Endothelial cell of umbilical vein (primary cell): ENCODE measurements around the gene PRM1. TPM values are rescaled to one million over a fixed set of nuclear protein-coding genes. Genes with fewer than 3 reads are reported as not detected.

Experiments used
- BruUV-seq: library from RNA; stranded (reverse); fragments of 400-500 nt; replicated peaks from 2 replicates; lab custom pipeline; 2021; lab: Mats Ljungman, UMichigan
- CTCF ChIA-PET: fragments of 300-600, 350-600 bp; sonication (Branson Sonifier 250); formaldehyde crosslinking; loops from one replicate; lab custom pipeline; 2021; ENCODE audit warnings: antibody characterized with exemption, inconsistent platforms; lab: Charles Lee
- POLR2A ChIA-PET: fragments of 300-600, 350-600 bp; sonication (Branson Sonifier 250); formaldehyde crosslinking; loops from one replicate; lab custom pipeline; 2021; ENCODE audit warnings: antibody characterized with exemption, inconsistent platforms; lab: Charles Lee
- DNase-seq: peaks from one replicate; pipeline ENCODE4 v3.0.0-alpha.2; 2011; ENCODE audit warnings: low read depth, low spot score
- FAIRE-seq: peaks from 2 replicates; lab custom pipeline; 2011; peaks lifted over from hg19 to GRCh38; lab: Jason Lieb, UNC
- H2AFZ ChIP-seq: 2 replicates; pipeline ENCODE4 v1.6.0; 2012; ENCODE audit warnings: low read depth, low read length, control low read depth, inconsistent platforms
- H3K27ac ChIP-seq: 2 replicates; pipeline ENCODE4 v1.5.1; 2011; ENCODE audit warnings: low read depth, mild to moderate bottlenecking, control low read depth, low read length, moderate library complexity; ENCODE audit not compliant: insufficient read depth
- H3K27me3 ChIP-seq, 2 experiments: 2 replicates each; pipeline versions ENCODE4 v1.6.0 to v1.6.1; 2011; ENCODE audit warnings: low read length in 2 of 2, mixed read lengths in 1 of 2; ENCODE audit not compliant: control insufficient read depth in 2 of 2, insufficient read depth in 2 of 2
- H3K36me3 ChIP-seq, 2 experiments: 2 replicates in 1 of 2; 3 replicates in 1 of 2; pipeline ENCODE4 v1.5.1; 2011; ENCODE audit warnings: low read length in 2 of 2, mild to moderate bottlenecking in 1 of 2, moderate library complexity in 1 of 2; ENCODE audit not compliant: control insufficient read depth in 2 of 2, insufficient read depth in 2 of 2; ENCODE audit errors: extremely low read depth in 1 of 2
- H3K4me1 ChIP-seq: 3 replicates; pipeline ENCODE4 v1.5.1; 2011; ENCODE audit warnings: mild to moderate bottlenecking, low read length; ENCODE audit not compliant: control insufficient read depth, insufficient read depth; ENCODE audit errors: extremely low read depth
- H3K4me2 ChIP-seq: 2 replicates; pipeline ENCODE4 v1.6.1; 2011; ENCODE audit warnings: low read length, control low read depth, mixed read lengths; ENCODE audit not compliant: insufficient read depth
- H3K4me3 ChIP-seq, 3 experiments: fragments of 200-600 bp in 1 of 3; sonication (generic), shearing (Covaris generic) in 1 of 3; replicated peaks in 1 of 3; 2 replicates each; pipeline ENCODE4 v1.5.1; 2011 to 2016; ENCODE audit warnings: control low read depth in 3 of 3, low read length in 3 of 3, mild to moderate bottlenecking in 2 of 3, inconsistent platforms in 1 of 3, low read depth in 1 of 3, moderate library complexity in 1 of 3; ENCODE audit not compliant: insufficient read depth in 1 of 3
- H3K79me2 ChIP-seq: 2 replicates; pipeline ENCODE4 v1.6.0; 2012; ENCODE audit warnings: low read length, inconsistent platforms; ENCODE audit not compliant: control insufficient read depth, insufficient read depth
- H3K9ac ChIP-seq: replicated peaks from 2 replicates; pipeline ENCODE3; 2011; ENCODE audit warnings: low read length, control low read depth; ENCODE audit not compliant: insufficient read depth; ENCODE audit errors: extremely low read depth
- H3K9me1 ChIP-seq: replicated peaks from 3 replicates; pipeline ENCODE4 v1.6.0; 2011; ENCODE audit warnings: mild to moderate bottlenecking, low read length; ENCODE audit not compliant: control insufficient read depth, insufficient read depth; ENCODE audit errors: extremely low read depth
- H3K9me3 ChIP-seq: replicated peaks from 2 replicates; pipeline ENCODE4 v1.5.1; 2012; ENCODE audit warnings: low read length, inconsistent platforms; ENCODE audit not compliant: control insufficient read depth, insufficient read depth
- H4K20me1 ChIP-seq: replicated peaks from 2 replicates; pipeline ENCODE3; 2011; ENCODE audit warnings: mild to moderate bottlenecking, low read length; ENCODE audit not compliant: control insufficient read depth, insufficient read depth; ENCODE audit errors: extremely low read depth
- EZH2 ChIP-seq: IDR thresholded peaks from 2 replicates; pipeline ENCODE4 v1.6.1; 2012; ENCODE audit warnings: borderline replicate concordance, low read depth, mild to moderate bottlenecking, moderate library complexity, low read length, inconsistent platforms; ENCODE audit not compliant: severe bottlenecking
- FOS ChIP-seq: IDR thresholded peaks from 2 replicates; pipeline ENCODE4 v1.6.1; 2011; ENCODE audit warnings: mild to moderate bottlenecking, low read length, moderate library complexity, borderline replicate concordance; ENCODE audit not compliant: insufficient read depth
- GATA2 ChIP-seq: IDR thresholded peaks from 2 replicates; pipeline ENCODE4 v1.7.0; 2011; ENCODE audit warnings: low read depth, mild to moderate bottlenecking, moderate library complexity, mixed read lengths, low read length; ENCODE audit not compliant: insufficient read length, insufficient read depth
- JUN ChIP-seq: IDR thresholded peaks from 2 replicates; pipeline ENCODE4 v1.6.1; 2011; ENCODE audit warnings: borderline replicate concordance, low read depth; ENCODE audit not compliant: insufficient read length, insufficient read depth
- MYC ChIP-seq: IDR thresholded peaks from one replicate; pipeline ENCODE4 v1.6.1; 2011; ENCODE audit warnings: mild to moderate bottlenecking, low read depth, low read length
- POLR2A ChIP-seq: IDR thresholded peaks from 2 replicates; pipeline ENCODE4 v1.6.1; 2012; ENCODE audit warnings: low read depth, mild to moderate bottlenecking, control low read depth, low read length
- POLR2AphosphoS5 ChIP-seq: IDR thresholded peaks from 2 replicates; pipeline ENCODE4 v1.6.1; 2012; ENCODE audit warnings: low read depth, mild to moderate bottlenecking, control low read depth, low read length, moderate library complexity; ENCODE audit not compliant: insufficient read depth
- dilution Hi-C: fragments of 300-500 bp; cut with MboI; formaldehyde crosslinking; loops from one replicate; pipeline ENCODE4 v1.15.0; 2019; ENCODE audit warnings: low sequenced_read_pairs; ENCODE audit not compliant: extremely low pct_ligation_motif_present
- intact Hi-C: fragments of 100-400 bp; cut with micrococcal nuclease; formaldehyde crosslinking; loops from one replicate; pipeline ENCODE4 v1.10.0; 2022
- polyA plus RNA-seq, 4 experiments: library from polyadenylated mRNA; depleted of rRNA in 3 of 4; stranded (reverse) in 3 of 4; unstranded in 1 of 4; fragments of >200 nt; gene quantifications; 2 replicates each; pipeline versions ENCODE4 v1.2.1 to v1.2.3, GENCODE V29; 2011 to 2012; ENCODE audit warnings: missing spikeins in 1 of 4
- total RNA-seq: library from RNA; stranded (reverse); gene quantifications from 2 replicates; pipeline ENCODE4 v1.2.3, GENCODE V29; 2021
- TF ChIP-seq, protein P1 (sequence below), 2 donors: IDR thresholded peaks; 1 replicate in 1 of 2; 2 replicates in 1 of 2; pipeline ENCODE4 v1.5.1; 2011; ENCODE audit warnings: low read length in 2 of 2, mild to moderate bottlenecking in 2 of 2, moderate library complexity in 2 of 2, control low read depth in 1 of 2, inconsistent platforms in 1 of 2, low read depth in 1 of 2; ENCODE audit not compliant: insufficient read depth in 1 of 2; ENCODE audit errors: extremely low read depth in 1 of 2
- TF ChIP-seq, protein P2 (sequence below): IDR thresholded peaks from 2 replicates; pipeline ENCODE4 v1.6.1; 2011; ENCODE audit not compliant: insufficient read depth, insufficient read length

The PRM1 gene
- total and polyA plus RNA-seq, 2 donors (not counting 3 experiments of a cell fraction or from before 2014, with no cell fraction given) = not detected

DNA sequence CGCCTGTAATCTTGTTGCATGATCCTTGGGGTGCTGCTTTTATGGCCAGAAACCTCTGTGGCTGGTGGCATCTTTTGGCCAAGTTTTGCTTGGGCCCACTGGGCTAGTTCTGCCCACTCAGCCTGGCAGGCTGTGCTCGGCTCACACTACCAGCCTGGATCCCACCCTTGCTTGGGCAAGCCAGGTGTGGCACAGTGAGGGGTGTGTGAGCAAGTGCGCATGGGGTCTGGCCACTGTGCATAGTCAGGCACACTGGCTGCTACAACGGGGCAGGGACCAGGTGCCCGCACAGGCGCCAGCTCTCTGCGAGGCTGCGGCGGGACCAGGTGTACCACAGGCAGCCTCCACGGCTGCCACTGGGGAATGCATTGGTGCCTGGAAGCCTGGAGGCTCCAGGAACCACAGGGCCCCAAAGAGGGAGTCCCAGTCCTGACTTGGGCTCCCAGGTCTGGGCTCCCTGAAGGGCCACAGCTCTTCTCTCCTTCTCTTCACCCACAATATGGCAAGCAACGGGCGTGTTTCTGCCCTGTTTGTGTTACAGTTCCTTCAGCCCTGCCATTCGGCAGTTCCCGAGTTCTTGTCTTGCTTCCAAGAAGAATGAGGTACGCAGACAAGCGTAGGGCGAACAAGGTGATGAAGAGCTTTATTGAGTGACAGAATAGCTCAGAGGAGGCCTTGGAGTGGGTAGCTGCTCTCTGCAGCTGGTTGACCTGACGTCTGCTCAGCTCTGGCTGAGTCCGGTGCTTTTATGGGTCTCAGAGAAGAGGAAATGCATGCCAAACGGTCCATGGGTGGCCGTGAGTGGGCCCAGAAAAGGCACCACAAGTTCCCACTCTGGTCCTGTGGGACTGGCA, 26.7 kb upstream of the PRM1 start:
- Histone ChIP-seq H3K9me3 (no peaks in the 10 kb centered on the region), H3K27ac (no peak overlapping the region), H3K9me1 (no peaks in the 10 kb centered on the region), H3K4me1 (no peaks in the 10 kb centered on the region), H3K27me3 (no peaks in the 10 kb centered on the region), H3K4me2 (no peak overlapping the region), H2AFZ (no peak overlapping the region), H3K9ac (no peak overlapping the region), H3K4me3 (no peak overlapping the region), H3K79me2 (no peaks in the 10 kb centered on the region), H4K20me1 (no peaks in the 10 kb centered on the region), H3K36me3 (no peaks in the 10 kb centered on the region)
- TF ChIP-seq FOS = no peak
- no peak for TF ChIP-seq EZH2
- no peak for TF ChIP-seq JUN
- no peak for TF ChIP-seq POLR2A
- intact Hi-C loops = no loop called here
- CTCF ChIA-PET = no interaction called here
- POLR2A ChIA-PET = no interaction called here
- no peak for DNase-seq
- dilution Hi-C loops = no loop called here
- no TSS peak for BruUV-seq
- no peak for FAIRE-seq

DNA sequence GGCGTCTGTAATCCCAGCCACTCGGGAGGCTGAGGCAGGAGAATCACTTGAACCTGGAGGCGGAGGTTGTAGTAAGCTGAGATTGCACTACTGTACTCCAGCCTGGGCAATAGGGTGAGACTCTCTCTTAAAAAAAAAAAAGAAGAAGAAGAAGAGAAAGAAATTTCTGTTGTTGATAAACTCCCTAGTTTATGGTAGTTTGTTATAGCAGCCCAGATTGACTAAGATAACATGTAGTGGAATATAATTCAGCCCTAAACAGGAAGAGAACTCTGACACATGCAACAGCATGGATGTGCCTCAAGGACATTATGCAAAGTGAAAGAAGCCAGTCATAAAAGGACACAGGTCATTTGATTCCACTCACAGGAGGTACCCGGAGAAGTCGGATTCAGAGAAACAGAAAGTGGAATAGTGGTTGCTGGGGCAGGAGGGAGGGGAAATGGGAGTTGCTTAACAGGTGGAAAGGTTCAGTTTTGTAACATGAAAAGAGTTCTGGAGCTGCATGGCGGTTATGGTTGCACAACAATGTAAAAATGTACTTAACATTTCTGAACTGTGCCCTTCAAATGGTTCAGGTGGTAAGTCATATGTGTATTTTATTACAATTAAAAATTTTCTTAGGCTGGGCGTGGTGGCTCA, 26.0 kb upstream of the PRM1 start:
- Histone ChIP-seq H3K9me1 (no peaks in the 10 kb centered on the region), H3K9me3 (no peaks in the 10 kb centered on the region), H3K27me3 (no peaks in the 10 kb centered on the region), H3K79me2 (no peaks in the 10 kb centered on the region), H3K4me2 (no peak overlapping the region), H2AFZ (no peak overlapping the region), H3K4me3 (no peak overlapping the region), H4K20me1 (no peaks in the 10 kb centered on the region), H3K36me3 (no peaks in the 10 kb centered on the region), H3K9ac (no peak overlapping the region), H3K27ac (no peak overlapping the region), H3K4me1 (no peaks in the 10 kb centered on the region)
- CTCF ChIA-PET = no interaction called here
- TF ChIP-seq, protein P1, sequence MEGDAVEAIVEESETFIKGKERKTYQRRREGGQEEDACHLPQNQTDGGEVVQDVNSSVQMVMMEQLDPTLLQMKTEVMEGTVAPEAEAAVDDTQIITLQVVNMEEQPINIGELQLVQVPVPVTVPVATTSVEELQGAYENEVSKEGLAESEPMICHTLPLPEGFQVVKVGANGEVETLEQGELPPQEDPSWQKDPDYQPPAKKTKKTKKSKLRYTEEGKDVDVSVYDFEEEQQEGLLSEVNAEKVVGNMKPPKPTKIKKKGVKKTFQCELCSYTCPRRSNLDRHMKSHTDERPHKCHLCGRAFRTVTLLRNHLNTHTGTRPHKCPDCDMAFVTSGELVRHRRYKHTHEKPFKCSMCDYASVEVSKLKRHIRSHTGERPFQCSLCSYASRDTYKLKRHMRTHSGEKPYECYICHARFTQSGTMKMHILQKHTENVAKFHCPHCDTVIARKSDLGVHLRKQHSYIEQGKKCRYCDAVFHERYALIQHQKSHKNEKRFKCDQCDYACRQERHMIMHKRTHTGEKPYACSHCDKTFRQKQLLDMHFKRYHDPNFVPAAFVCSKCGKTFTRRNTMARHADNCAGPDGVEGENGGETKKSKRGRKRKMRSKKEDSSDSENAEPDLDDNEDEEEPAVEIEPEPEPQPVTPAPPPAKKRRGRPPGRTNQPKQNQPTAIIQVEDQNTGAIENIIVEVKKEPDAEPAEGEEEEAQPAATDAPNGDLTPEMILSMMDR (IDR thresholded peaks at IDR 0.05; ENCODE audit: extremely low read depth in 1 of 2, insufficient read depth in 1 of 2, low read depth in 1 of 2, low read length in 2 of 2) = no peak
- TF ChIP-seq FOS (no peak), EZH2 (no peak), POLR2A (no peak), POLR2AphosphoS5 (no peak), MYC (no peak), GATA2 (no peak), JUN (no peak)
- TF ChIP-seq, protein P2, sequence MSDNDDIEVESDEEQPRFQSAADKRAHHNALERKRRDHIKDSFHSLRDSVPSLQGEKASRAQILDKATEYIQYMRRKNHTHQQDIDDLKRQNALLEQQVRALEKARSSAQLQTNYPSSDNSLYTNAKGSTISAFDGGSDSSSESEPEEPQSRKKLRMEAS = no peak
- no peak for DNase-seq
- BruUV-seq = no TSS peak
- FAIRE-seq = no peak
- intact Hi-C loops = no loop called here
- POLR2A ChIA-PET = no interaction called here
- dilution Hi-C loops = no loop called here
